ENCODE measurements around the gene GNB4.

- no peak for TF ChIP-seq CTCF (IDR thresholded peaks at IDR 0.05)
- no peak for TF ChIP-seq POLR2AphosphoS5 (IDR thresholded peaks at IDR 0.05; ENCODE audit: insufficient read depth in 1 of 2, low read depth in 1 of 2)
- TF ChIP-seq POLR2A (IDR thresholded peaks at IDR 0.05), result no peak
These were observed 81.6 kb downstream of the GNB4 start for GRCh38 chr3:179369621-179370020.

Data from vagina (tissue), 2 donors.